HAP-1 (cell line): Measurements from ENCODE around the gene RHBDF2.
"Not testable (repeated sequence)": the region's sequence is repeated elsewhere in the genome, so short reads cannot be mapped to it uniquely, and the experiment has no call there.

Source experiments
- DNase-seq, 2 experiments: peaks; one replicate each; pipeline ENCODE4 v3.0.0-alpha.2; 2016 to 2020; ENCODE audit warnings: low spot score in 2 of 2
- H3K27me3 ChIP-seq: fragments of 250-450 bp; sonication (Bioruptor Pico); 2 replicates; pipeline ENCODE4 v1.5.1; 2020; ENCODE audit warnings: low read depth, mild to moderate bottlenecking, moderate library complexity
- H3K36me3 ChIP-seq: fragments of 250-450 bp; sonication (Bioruptor Pico); replicated peaks from 2 replicates; pipeline ENCODE4 v1.5.1; 2020; ENCODE audit warnings: mild to moderate bottlenecking
- H3K4me1 ChIP-seq: fragments of 250-450 bp; sonication (Bioruptor Pico); 2 replicates; pipeline ENCODE4 v1.5.1; 2020; ENCODE audit warnings: mild to moderate bottlenecking
- H3K4me3 ChIP-seq: fragments of 250-450 bp; sonication (Bioruptor Pico); 2 replicates; pipeline ENCODE4 v1.5.1; 2020; ENCODE audit warnings: mild to moderate bottlenecking, moderate library complexity
- H3K9me3 ChIP-seq: fragments of 250-450 bp; sonication (Bioruptor Pico); 2 replicates; pipeline ENCODE4 v1.5.1; 2020; ENCODE audit warnings: mild to moderate bottlenecking, moderate library complexity
- in situ Hi-C: fragments of 300-500 bp; cut with MboI; formaldehyde crosslinking; loops from 3 replicates; pipeline ENCODE4 v1.14.3; 2020; ENCODE audit warnings: low sequenced_read_pairs, inconsistent platforms, mixed read lengths

Gene RHBDF2

DNA sequence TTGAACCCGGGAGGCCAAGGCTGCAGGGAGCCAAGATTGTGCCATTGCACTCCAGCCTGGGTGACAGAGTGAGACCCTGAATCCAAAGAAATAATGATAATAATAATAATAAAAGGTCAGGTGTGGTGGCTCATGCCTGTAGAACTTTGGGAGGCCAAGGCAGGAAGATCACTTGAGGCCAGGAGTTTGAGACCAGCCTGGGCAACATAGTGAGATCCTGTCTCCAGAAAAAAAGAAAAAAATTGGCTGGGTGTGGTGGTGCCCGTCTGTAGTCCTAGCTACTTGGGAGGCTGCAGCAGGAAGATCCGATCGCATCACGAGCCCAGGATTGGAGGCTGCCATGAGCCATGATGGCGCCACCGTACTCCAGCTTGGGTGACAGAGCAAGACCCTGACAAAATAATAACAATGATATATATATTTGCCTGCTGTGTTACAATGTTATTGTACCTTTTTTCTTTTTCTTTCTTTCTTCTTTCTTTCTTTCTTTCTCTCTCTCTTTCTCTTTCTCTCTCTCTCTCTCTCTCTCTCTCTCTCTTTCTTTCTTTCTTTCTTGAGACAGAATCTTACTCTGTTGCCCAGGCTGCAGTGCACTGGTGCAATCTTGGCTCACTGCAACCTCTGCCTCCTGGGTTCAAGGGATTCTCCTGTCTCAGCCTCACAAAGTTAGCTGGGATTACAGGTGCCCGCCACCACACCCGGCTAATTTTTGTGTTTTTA is 32.6 kb upstream of the RHBDF2 start:
- in situ Hi-C loops, H3K36me3 ChIP-seq, H3K9me3 ChIP-seq, H3K4me1 ChIP-seq, H3K27me3 ChIP-seq, H3K4me3 ChIP-seq, DNase-seq: not testable (repeated sequence)

DNA sequence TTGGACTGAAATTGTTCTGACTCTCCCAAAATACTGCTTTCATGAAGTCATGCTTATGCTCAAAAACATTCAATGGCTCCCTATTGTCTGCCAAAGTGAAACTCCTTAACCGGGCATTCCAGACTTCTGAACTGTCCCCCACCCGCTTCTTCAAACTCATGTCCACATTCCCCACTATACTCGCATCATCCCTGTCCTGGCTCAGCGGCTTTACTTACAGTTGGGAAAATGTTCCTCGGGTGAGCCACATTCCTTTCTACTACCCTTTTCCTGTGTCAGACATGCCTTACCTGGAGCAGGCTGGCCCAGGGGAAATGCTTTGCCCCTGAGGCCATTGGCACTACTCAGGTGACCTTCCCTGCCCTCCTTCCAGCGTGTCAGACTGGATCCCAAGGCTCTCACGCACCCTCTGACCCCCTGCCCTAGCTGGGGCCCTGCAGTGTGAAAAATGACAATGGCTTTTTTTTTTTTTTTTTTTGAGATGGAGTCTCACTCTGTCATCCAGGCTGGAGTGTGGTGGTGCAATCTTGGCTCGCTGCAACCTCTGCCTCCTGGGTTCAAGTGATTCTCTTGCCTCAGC is 30.9 kb upstream of the RHBDF2 start:
- no peaks in the 10 kb centered on the region for H3K36me3 ChIP-seq
- H3K4me3 ChIP-seq, result no peak overlapping the region
- no peaks in the 10 kb centered on the region for H3K4me1 ChIP-seq
- H3K9me3 ChIP-seq, result no peaks in the 10 kb centered on the region
- no peak for DNase-seq
- in situ Hi-C loops, result no loop called here
- no peaks in the 10 kb centered on the region for H3K27me3 ChIP-seq

GRCh38 chr17:76531486-76532038 is 30.3 kb upstream of the RHBDF2 start:
- H3K9me3 ChIP-seq, result no peaks in the 10 kb centered on the region
- H3K27me3 ChIP-seq, result no peaks in the 10 kb centered on the region
- H3K4me3 ChIP-seq, result no peak overlapping the region
- H3K4me1 ChIP-seq, result no peaks in the 10 kb centered on the region
- H3K36me3 ChIP-seq, result no peaks in the 10 kb centered on the region
- no peak for DNase-seq
- in situ Hi-C loops, result no loop called here

DNA sequence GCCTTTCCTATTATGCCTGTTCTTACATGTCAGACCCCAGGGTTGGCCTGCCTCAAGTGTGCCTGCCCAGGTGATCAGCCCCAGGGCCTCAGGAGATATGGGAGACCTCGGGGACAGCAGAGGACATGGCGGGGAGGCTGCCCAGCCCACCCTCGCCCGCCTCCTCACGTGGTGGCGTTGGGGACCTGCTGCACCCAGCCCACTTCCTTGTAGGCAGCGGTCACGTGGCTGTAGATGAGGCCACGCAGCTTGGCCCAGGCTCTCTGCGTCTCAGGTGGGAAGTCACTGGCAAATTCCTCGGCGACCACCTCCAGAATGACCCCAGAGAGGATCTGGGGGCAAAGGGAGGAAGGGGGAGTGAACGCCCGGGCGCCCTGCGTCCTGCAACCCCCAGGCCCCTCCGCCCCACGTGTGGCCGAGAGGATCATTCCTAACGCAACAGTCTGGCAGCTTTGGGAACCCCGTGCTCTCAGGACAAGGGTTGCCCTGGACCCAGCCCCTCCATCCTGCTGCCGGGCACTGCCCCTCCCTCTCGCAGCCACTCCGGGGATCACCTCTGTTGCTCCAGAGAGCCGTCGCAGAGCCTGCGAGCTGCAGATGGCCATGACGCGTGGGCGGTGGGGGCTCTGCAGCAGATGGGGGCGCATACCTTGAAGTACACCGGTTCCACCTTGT is 29.7 kb upstream of the RHBDF2 start:
- Histone ChIP-seq H3K4me3 (no peak overlapping the region), H3K36me3 (no peaks in the 10 kb centered on the region), H3K4me1 (no peaks in the 10 kb centered on the region), H3K9me3 (no peaks in the 10 kb centered on the region), H3K27me3 (no peaks in the 10 kb centered on the region)
- DNase-seq, result no peak
- in situ Hi-C loops, result no loop called here

- Histone ChIP-seq H3K4me1 (no peaks in the 10 kb centered on the region), H3K9me3 (no peaks in the 10 kb centered on the region), H3K4me3 (no peak overlapping the region), H3K36me3 (no peaks in the 10 kb centered on the region), H3K27me3 (no peaks in the 10 kb centered on the region)
- no peak for DNase-seq
- in situ Hi-C loops, result no loop called here
These were observed 29.0 kb upstream of the RHBDF2 start for GRCh38 chr17:76530095-76530723.

DNA sequence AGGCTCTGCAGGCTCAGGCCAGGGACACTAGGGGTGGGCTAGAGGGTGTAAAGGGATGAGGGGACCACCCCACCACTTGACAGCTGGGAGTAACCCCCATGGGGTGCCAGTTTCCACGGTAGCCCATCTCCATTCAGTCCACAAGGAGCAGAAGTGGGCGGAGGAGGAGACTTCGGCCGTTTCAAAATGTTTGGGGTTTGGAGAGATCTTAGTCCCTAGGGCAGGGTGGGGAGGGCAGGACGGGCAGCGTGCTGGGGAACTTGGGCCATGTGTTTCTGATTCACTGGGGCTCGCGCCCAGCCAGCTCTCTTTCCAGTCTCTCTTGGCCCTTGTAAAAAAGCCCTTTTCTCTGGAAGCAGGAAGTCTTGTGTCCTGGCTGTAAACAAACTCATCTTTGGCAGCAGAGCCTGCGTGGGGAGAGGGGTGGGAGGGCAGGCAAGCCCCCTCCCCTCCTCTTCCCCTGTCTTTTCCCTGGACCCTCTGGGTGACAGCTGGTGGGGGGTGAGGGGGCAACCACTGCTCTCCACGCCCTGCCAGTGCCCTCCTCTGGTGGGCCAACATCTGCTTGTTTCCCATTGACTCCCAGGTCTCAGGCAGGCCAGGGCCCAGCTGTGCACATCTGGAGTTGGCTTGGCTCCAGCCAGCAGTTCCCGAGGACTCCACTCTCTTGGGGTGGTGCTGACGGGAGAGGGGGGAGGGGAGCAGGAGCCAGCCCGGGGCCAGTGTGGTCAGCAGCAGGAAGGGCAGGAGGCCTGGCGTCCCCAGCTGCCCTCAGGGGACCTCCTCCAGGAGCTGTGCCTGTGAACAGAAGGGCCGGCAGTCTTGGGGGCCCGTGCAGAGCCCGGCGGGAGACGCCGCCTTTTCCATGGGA is 28.2 kb upstream of the RHBDF2 start:
- in situ Hi-C loops, result loop anchor here (10.0 kb wide), 1 partner anchor 95 kb away; no protein-coding TSS in a partner anchor
- H3K4me3 ChIP-seq, result no peak overlapping the region
- H3K36me3 ChIP-seq, result no peaks in the 10 kb centered on the region
- no peak for DNase-seq
- H3K4me1 ChIP-seq, result no peaks in the 10 kb centered on the region
- no peaks in the 10 kb centered on the region for H3K9me3 ChIP-seq
- H3K27me3 ChIP-seq, result no peaks in the 10 kb centered on the region

DNA sequence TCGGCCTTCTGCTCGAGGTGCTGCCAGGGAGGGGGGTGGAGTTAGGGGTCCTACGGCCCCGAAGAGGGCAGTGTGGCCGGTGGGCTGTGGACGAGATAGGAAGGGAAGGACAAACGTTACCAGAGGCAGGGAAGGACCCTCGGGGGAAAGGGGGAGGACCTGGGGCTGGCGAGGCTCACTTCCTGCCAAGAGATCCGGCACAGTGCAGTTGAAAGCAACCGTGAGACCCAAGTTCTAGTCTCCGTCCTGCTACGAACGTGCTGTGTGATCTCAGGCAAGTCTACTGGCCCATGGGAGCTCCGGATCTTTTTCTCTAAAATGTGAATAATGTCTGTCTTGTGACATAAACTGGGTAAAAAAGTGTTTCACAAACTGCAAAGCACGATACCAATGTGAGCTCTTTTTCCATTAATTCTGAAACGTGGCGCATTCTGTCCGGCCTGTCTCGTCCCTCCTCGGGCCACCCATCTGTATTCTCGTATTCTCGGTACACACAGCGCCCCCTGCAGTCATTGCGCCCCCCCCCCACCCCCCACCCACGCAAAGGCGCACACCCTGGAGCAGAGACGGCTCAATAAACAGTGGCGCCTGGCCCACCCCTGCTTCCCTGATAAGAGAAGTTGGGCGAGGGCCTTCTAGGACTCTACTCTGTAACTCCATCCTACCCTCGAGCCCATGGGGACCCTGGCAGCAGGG is 27.5 kb upstream of the RHBDF2 start:
- no peak overlapping the region for H3K4me3 ChIP-seq

GRCh38 chr17:76528156-76528527 is 26.9 kb upstream of the RHBDF2 start:
- in situ Hi-C loops, result loop anchor here (10.0 kb wide), 1 partner anchor 97 kb away; no protein-coding TSS in a partner anchor
- Histone ChIP-seq H3K36me3 (no peaks in the 10 kb centered on the region), H3K4me1 (no peaks in the 10 kb centered on the region), H3K9me3 (no peaks in the 10 kb centered on the region), H3K4me3 (no peak overlapping the region), H3K27me3 (no peaks in the 10 kb centered on the region)
- no peak for DNase-seq

More for the DNA sequence above, 27.5 kb upstream of the RHBDF2 start:
- H3K9me3 ChIP-seq, result no peaks in the 10 kb centered on the region
- in situ Hi-C loops, result loop anchor here (10.0 kb wide), 1 partner anchor 96 kb away; no protein-coding TSS in a partner anchor
- no peaks in the 10 kb centered on the region for H3K27me3 ChIP-seq
- H3K4me1 ChIP-seq, result no peaks in the 10 kb centered on the region
- no peaks in the 10 kb centered on the region for H3K36me3 ChIP-seq
- DNase-seq, result no peak

- DNase-seq, result no peak
- Histone ChIP-seq H3K4me3 (no peak overlapping the region), H3K4me1 (no peaks in the 10 kb centered on the region)
These were observed 26.3 kb upstream of the RHBDF2 start for GRCh38 chr17:76527430-76528111.

DNA sequence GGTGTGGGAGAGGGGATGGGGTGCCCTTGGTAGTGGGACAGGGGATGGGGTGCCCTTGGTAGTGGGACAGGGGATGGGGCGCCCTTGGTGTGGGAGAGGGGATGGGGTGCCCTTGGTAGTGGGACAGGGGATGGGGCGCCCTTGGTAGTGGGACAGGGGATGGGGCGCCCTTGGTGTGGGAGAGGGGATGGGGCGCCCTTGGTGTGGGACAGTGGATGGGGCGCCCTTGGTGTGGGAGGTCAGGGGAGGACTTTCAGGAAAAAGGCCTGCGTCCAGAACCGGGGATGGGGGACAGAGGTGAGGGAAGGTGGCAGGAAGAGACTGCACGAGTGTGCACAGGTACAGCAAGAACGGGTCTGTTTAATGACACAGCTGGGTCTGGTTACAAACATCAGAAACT is 25.8 kb upstream of the RHBDF2 start:
- H3K27me3 ChIP-seq, H3K4me3 ChIP-seq, DNase-seq, H3K9me3 ChIP-seq, H3K4me1 ChIP-seq, H3K36me3 ChIP-seq: not testable (repeated sequence)
- in situ Hi-C loops, result loop anchor here (10.0 kb wide), 1 partner anchor 98 kb away; no protein-coding TSS in a partner anchor

More at GRCh38 chr17:76527430-76528111, 26.3 kb upstream of the RHBDF2 start:
- Histone ChIP-seq H3K36me3 (no peaks in the 10 kb centered on the region), H3K27me3 (no peaks in the 10 kb centered on the region), H3K9me3 (no peaks in the 10 kb centered on the region)
- in situ Hi-C loops, result loop anchor here (10.0 kb wide), 1 partner anchor 97 kb away; no protein-coding TSS in a partner anchor

DNA sequence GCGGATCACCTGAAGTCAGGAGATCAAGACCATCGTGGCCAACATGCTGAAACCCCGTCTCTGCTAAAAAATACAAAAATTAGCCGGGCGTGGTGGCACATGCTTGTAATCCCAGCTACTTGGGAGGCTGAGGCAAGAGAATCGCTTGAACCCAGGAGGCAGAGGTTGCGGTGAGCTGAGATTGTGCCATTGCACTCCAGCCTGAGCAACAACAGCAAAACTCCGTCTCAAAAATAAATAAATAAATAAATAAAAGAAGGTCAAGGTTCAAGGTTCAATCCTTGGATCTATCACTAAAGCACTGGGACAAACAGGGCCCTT is 24.2 kb upstream of the RHBDF2 start:
- not testable (repeated sequence) for H3K9me3 ChIP-seq, H3K27me3 ChIP-seq, DNase-seq, H3K4me1 ChIP-seq, H3K36me3 ChIP-seq, H3K4me3 ChIP-seq
- in situ Hi-C loops, result loop anchor here (10.0 kb wide), 1 partner anchor 99 kb away; no protein-coding TSS in a partner anchor
